ENCODE data around the gene ITPRID2.

The ITPRID2 gene

DNA sequence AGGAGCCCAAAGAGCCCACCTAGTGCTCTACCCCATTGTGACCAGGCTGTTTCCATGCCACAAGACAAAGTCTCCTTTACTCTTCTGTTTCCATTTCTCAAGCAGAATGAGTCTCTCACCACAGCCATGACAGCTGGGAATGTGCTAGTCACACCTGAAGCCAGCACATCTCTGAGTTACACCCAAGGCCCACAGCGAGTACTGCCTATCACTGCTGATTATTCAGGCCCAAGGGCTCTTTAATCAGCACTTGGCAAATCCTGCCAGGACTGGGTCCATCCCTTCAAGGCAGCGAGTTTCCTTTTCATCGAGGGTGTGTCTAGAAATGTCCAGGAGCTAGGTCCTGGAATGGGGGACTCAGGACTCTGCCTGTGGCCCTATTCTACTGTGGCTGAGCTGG is 79.5 kb downstream of the ITPRID2 start:
- H2BK120ac ChIP-seq (ENCODE audit: insufficient read depth, low read length, poor library complexity) = no peak overlapping the region
- H3K4me3 ChIP-seq (ENCODE audit: low read depth, low read length) = no peak overlapping the region
- H2BK5ac ChIP-seq (ENCODE audit: low read depth, low read length, poor library complexity) = no peak overlapping the region
- no peak overlapping the region for H2AK5ac ChIP-seq (ENCODE audit: low read length)
- H3K79me2 ChIP-seq (ENCODE audit: control insufficient read depth, insufficient read depth, low read length, poor library complexity) = no peaks in the 10 kb centered on the region
- no peak overlapping the region for H3K9ac ChIP-seq (ENCODE audit: low read length)
- H4K91ac ChIP-seq (ENCODE audit: low read depth, low read length) = no peak overlapping the region
- no peak overlapping the region for H3K4ac ChIP-seq (ENCODE audit: low read depth, low read length)
- no peak overlapping the region for H3K18ac ChIP-seq (ENCODE audit: low read length)
- H3K36me3 ChIP-seq (ENCODE audit: control insufficient read depth in 1 of 2, insufficient read depth in 2 of 2, low read length in 2 of 2) = no peaks in the 10 kb centered on the region
- no peaks in the 10 kb centered on the region for H3K27me3 ChIP-seq (ENCODE audit: insufficient read depth, low read length)
- H3K79me1 ChIP-seq (ENCODE audit: low read length) = no peaks in the 10 kb centered on the region
- H3K4me1 ChIP-seq (ENCODE audit: control insufficient read depth in 1 of 2, insufficient read depth in 2 of 2, low read length in 2 of 2) = no peaks in the 10 kb centered on the region
- H3K27ac ChIP-seq (ENCODE audit: low read depth, low read length) = no peak overlapping the region
- WGBS (ENCODE audit: extremely low coverage, insufficient coverage, insufficient read length) = no CpG with 5 or more reads among the region's 3 CpGs
- H2BK12ac ChIP-seq (ENCODE audit: low read length) = no peak overlapping the region
- H4K12ac ChIP-seq (ENCODE audit: low read depth, low read length) = no peak overlapping the region
- no peak overlapping the region for H4K8ac ChIP-seq (ENCODE audit: low read depth, low read length)
- no peak for DNase-seq
- no peaks in the 10 kb centered on the region for H3K9me3 ChIP-seq (ENCODE audit: insufficient read depth, low read depth, low read length)
- no peak overlapping the region for H3K14ac ChIP-seq (ENCODE audit: low read length)
- H3K23ac ChIP-seq (ENCODE audit: low read length) = no peak overlapping the region
- no peak overlapping the region for H2AFZ ChIP-seq (ENCODE audit: insufficient read depth, low read length, poor library complexity)
- H3K4me2 ChIP-seq (ENCODE audit: low read length) = no peak overlapping the region

DNA sequence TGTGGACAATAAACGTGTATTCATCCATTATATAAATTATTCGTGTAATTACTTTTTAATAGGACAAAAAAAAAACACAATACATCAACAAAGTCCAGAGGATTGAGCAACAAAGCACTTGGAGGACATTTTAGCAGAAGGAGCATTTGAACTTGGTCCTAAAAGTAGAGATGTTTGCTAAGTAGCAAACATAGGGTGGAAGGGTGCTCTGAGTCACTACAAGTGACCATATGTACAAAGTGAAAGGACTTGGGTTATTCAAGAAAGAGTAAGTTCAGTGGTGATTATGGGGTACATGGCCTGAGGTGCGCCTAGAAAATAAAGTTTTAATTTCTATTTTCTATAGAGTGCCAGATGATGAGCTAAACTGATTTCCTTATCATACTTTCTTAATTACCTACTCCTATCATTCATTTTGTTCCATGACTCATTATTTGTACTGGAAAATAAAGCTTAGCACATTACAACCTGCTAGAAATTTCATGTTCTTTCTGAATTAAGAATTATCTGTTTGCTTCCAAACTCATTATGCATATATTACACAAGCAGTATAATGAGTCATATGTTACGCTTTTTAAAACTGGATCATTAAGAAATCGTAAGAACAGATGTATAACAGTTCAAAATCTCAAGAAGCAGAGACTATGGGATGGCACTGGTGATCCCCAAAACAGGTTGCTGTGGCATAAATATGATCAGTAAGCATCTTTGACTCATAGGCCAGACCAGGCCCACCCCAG is 81.1 kb downstream of the ITPRID2 start:
- Histone ChIP-seq H3K9ac (ENCODE audit: low read length) (no peak overlapping the region), H3K79me2 (ENCODE audit: control insufficient read depth, insufficient read depth, low read length, poor library complexity) (no peaks in the 10 kb centered on the region), H2BK5ac (ENCODE audit: low read depth, low read length, poor library complexity) (no peak overlapping the region), H2BK120ac (ENCODE audit: insufficient read depth, low read length, poor library complexity) (no peak overlapping the region), H2AK5ac (ENCODE audit: low read length) (no peak overlapping the region), H3K27me3 (ENCODE audit: insufficient read depth, low read length) (no peaks in the 10 kb centered on the region), H3K4ac (ENCODE audit: low read depth, low read length) (no peak overlapping the region), H3K4me2 (ENCODE audit: low read length) (no peak overlapping the region), H3K36me3 (ENCODE audit: control insufficient read depth in 1 of 2, insufficient read depth in 2 of 2, low read length in 2 of 2) (no peaks in the 10 kb centered on the region), H3K23ac (ENCODE audit: low read length) (no peak overlapping the region), H4K12ac (ENCODE audit: low read depth, low read length) (no peak overlapping the region), H3K14ac (ENCODE audit: low read length) (no peak overlapping the region), H3K79me1 (ENCODE audit: low read length) (no peaks in the 10 kb centered on the region), H3K27ac (ENCODE audit: low read depth, low read length) (no peak overlapping the region), H3K4me3 (ENCODE audit: low read depth, low read length) (no peak overlapping the region), H2AFZ (ENCODE audit: insufficient read depth, low read length, poor library complexity) (no peak overlapping the region), H4K91ac (ENCODE audit: low read depth, low read length) (no peak overlapping the region), H3K18ac (ENCODE audit: low read length) (no peak overlapping the region), H4K8ac (ENCODE audit: low read depth, low read length) (no peak overlapping the region), H3K9me3 (ENCODE audit: insufficient read depth, low read depth, low read length) (no peaks in the 10 kb centered on the region), H3K4me1 (ENCODE audit: control insufficient read depth in 1 of 2, insufficient read depth in 2 of 2, low read length in 2 of 2) (no peaks in the 10 kb centered on the region), H2BK12ac (ENCODE audit: low read length) (no peak overlapping the region)
- DNase-seq = no peak
- WGBS (ENCODE audit: extremely low coverage, insufficient coverage, insufficient read length) = no CpG with 5 or more reads among the region's 5 CpGs

DNA sequence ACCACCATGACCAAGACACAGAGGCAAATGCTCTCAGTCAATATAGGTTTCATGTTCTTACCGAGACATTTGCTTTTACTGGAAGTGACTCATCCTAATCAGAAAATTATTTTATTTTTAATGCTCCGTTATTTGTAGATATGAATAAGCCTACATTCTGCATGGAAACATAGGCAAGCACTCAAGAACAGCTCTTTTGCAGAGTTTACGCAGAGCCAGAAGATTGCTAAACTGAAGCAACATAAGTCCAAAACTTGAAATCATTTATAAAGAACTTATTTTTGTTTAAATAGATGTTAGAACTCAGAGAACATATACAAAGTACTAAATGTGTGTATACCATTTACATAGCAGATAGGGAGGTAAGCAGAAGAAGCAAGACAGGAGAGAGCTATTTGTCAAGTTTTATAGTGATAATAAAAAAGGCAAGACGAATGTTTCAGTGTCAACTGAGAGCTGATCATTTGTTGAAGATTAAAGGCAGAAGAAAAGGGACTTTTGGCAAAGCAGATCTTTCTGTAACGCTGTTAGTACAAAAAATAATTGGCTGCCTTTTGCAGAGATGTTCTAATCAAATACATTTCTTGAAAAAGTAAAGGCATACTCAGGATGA is 81.7 kb downstream of the ITPRID2 start:
- Histone ChIP-seq H4K91ac (ENCODE audit: low read depth, low read length) (no peak overlapping the region), H2BK120ac (ENCODE audit: insufficient read depth, low read length, poor library complexity) (no peak overlapping the region), H2BK12ac (ENCODE audit: low read length) (no peak overlapping the region), H3K9me3 (ENCODE audit: insufficient read depth, low read depth, low read length) (no peaks in the 10 kb centered on the region), H3K9ac (ENCODE audit: low read length) (no peak overlapping the region), H3K27me3 (ENCODE audit: insufficient read depth, low read length) (no peaks in the 10 kb centered on the region), H2BK5ac (ENCODE audit: low read depth, low read length, poor library complexity) (no peak overlapping the region), H3K27ac (ENCODE audit: low read depth, low read length) (no peak overlapping the region), H4K12ac (ENCODE audit: low read depth, low read length) (no peak overlapping the region), H3K4me2 (ENCODE audit: low read length) (no peak overlapping the region), H2AK5ac (ENCODE audit: low read length) (no peak overlapping the region), H3K79me1 (ENCODE audit: low read length) (no peaks in the 10 kb centered on the region), H3K4ac (ENCODE audit: low read depth, low read length) (no peak overlapping the region), H3K36me3 (ENCODE audit: control insufficient read depth in 1 of 2, insufficient read depth in 2 of 2, low read length in 2 of 2) (no peaks in the 10 kb centered on the region), H3K4me3 (ENCODE audit: low read depth, low read length) (no peak overlapping the region), H4K8ac (ENCODE audit: low read depth, low read length) (no peak overlapping the region), H3K79me2 (ENCODE audit: control insufficient read depth, insufficient read depth, low read length, poor library complexity) (no peaks in the 10 kb centered on the region), H3K23ac (ENCODE audit: low read length) (no peak overlapping the region), H3K4me1 (ENCODE audit: control insufficient read depth in 1 of 2, insufficient read depth in 2 of 2, low read length in 2 of 2) (peaks cover 0 to 1% of the 10 kb centered on the region in 2 experiments), H3K14ac (ENCODE audit: low read length) (no peak overlapping the region), H3K18ac (ENCODE audit: low read length) (no peak overlapping the region), H2AFZ (ENCODE audit: insufficient read depth, low read length, poor library complexity) (no peak overlapping the region)
- no CpG with 5 or more reads among the region's 5 CpGs for WGBS (ENCODE audit: extremely low coverage, insufficient coverage, insufficient read length)
- no peak for DNase-seq

DNA sequence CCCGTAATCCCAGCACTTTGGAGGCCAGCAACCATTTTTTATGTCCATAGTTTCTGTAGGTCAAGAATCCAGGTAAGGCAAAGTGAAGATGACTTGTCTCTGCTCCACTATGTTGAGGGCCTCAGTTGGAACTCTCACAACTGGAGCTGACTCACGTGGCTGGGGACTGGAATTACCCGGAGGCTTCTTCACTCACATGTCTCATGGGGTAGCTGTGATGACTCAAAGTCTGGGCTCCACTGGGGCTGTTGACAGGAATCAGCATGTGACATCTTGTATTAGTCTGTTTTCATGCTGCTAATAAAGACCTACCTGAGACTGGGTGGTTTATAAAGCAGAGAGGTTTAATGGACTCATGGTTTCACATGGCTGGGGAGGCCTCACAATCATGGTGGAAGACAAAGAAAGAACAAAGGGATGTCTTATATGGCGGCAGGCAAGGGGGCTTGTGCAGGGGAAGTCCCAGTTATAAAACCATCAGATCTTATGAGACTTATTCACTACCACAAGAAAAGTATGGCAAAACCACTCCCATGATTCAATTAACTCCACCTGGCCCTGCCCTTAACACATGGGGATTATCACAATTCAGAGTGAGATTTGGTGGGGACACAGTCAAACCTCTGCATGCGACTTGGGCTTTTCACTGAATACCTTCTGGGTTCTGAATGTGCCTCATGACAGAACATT is 86.3 kb downstream of the ITPRID2 start:
- Histone ChIP-seq H2AFZ (ENCODE audit: insufficient read depth, low read length, poor library complexity) (no peak overlapping the region), H3K4me2 (ENCODE audit: low read length) (no peak overlapping the region), H3K18ac (ENCODE audit: low read length) (no peak overlapping the region), H4K8ac (ENCODE audit: low read depth, low read length) (no peak overlapping the region), H4K91ac (ENCODE audit: low read depth, low read length) (no peak overlapping the region), H2AK5ac (ENCODE audit: low read length) (no peak overlapping the region), H3K27ac (ENCODE audit: low read depth, low read length) (no peak overlapping the region), H2BK12ac (ENCODE audit: low read length) (no peak overlapping the region), H3K79me1 (ENCODE audit: low read length) (no peaks in the 10 kb centered on the region), H3K14ac (ENCODE audit: low read length) (no peak overlapping the region), H3K36me3 (ENCODE audit: control insufficient read depth in 1 of 2, insufficient read depth in 2 of 2, low read length in 2 of 2) (no peaks in the 10 kb centered on the region), H3K9ac (ENCODE audit: low read length) (no peak overlapping the region), H4K12ac (ENCODE audit: low read depth, low read length) (no peak overlapping the region), H3K4ac (ENCODE audit: low read depth, low read length) (no peak overlapping the region), H3K4me3 (ENCODE audit: low read depth, low read length) (no peak overlapping the region), H3K79me2 (ENCODE audit: control insufficient read depth, insufficient read depth, low read length, poor library complexity) (no peaks in the 10 kb centered on the region), H3K9me3 (ENCODE audit: insufficient read depth, low read depth, low read length) (no peaks in the 10 kb centered on the region), H3K23ac (ENCODE audit: low read length) (no peak overlapping the region), H3K4me1 (ENCODE audit: control insufficient read depth in 1 of 2, insufficient read depth in 2 of 2, low read length in 2 of 2) (peaks cover 0 to 4% of the 10 kb centered on the region in 2 experiments), H2BK5ac (ENCODE audit: low read depth, low read length, poor library complexity) (no peak overlapping the region), H2BK120ac (ENCODE audit: insufficient read depth, low read length, poor library complexity) (no peak overlapping the region), H3K27me3 (ENCODE audit: insufficient read depth, low read length) (no peaks in the 10 kb centered on the region)
- WGBS (ENCODE audit: extremely low coverage, insufficient coverage, insufficient read length) = no CpG with 5 or more reads among the region's 5 CpGs
- DNase-seq = peak; percentile 96 to 98
